A673 (cell line): ENCODE data around the gene ATE1. TPM values are rescaled to one million over a fixed set of nuclear protein-coding genes. Genes with fewer than 3 reads are reported as not detected.

ENCODE experiments used
- BruUV-seq: library from RNA; stranded (reverse); fragments of 400-500 nt; replicated peaks from 2 replicates; lab custom pipeline; 2021; lab: Mats Ljungman, UMichigan
- CTCF ChIA-PET: fragments of 300-600 bp; sonication (Branson Sonifier 250); formaldehyde crosslinking; loops from one replicate; lab custom pipeline; 2022; ENCODE audit warnings: antibody characterized with exemption; lab: Charles Lee
- POLR2A ChIA-PET: fragments of 300-600 bp; sonication (Branson Sonifier 250); formaldehyde crosslinking; loops from one replicate; lab custom pipeline; 2022; ENCODE audit warnings: antibody characterized with exemption; ENCODE audit not compliant: low non-redundant PET; lab: Charles Lee
- DNase-seq: peaks from one replicate; pipeline ENCODE4 v3.0.0-alpha.2; 2015; ENCODE audit warnings: low spot score
- H3K27ac ChIP-seq: fragments of 200-600 bp; sonication (generic); 2 replicates; pipeline ENCODE4 v1.5.1; 2016; ENCODE audit warnings: mixed run types, low read depth, mild to moderate bottlenecking, mixed read lengths, antibody characterized with exemption, low read length; ENCODE audit not compliant: poor library complexity, severe bottlenecking
- H3K27me3 ChIP-seq: fragments of 200-600 bp; sonication (generic); replicated peaks from 2 replicates; pipeline ENCODE4 v1.6.1; 2017; ENCODE audit warnings: mixed run types, low read depth, mild to moderate bottlenecking, mixed read lengths, antibody characterized with exemption, low read length; ENCODE audit not compliant: insufficient read depth, poor library complexity
- H3K36me3 ChIP-seq: fragments of 200-600 bp; sonication (generic); 2 replicates; pipeline ENCODE4 v1.6.1; 2016; ENCODE audit warnings: mixed run types, mild to moderate bottlenecking, mixed read lengths, antibody characterized with exemption, low read length; ENCODE audit not compliant: insufficient read depth, poor library complexity, severe bottlenecking
- H3K4me1 ChIP-seq: fragments of 200-600 bp; sonication (generic); 2 replicates; pipeline ENCODE4 v1.6.1; 2017; ENCODE audit warnings: mixed run types, mild to moderate bottlenecking, mixed read lengths, antibody characterized with exemption, low read length; ENCODE audit not compliant: insufficient read depth, poor library complexity, severe bottlenecking
- H3K4me3 ChIP-seq: fragments of 200-600 bp; sonication (generic); 2 replicates; pipeline ENCODE4 v1.5.1; 2016; ENCODE audit warnings: low read depth, mixed run types, mild to moderate bottlenecking, mixed read lengths, low read length; ENCODE audit not compliant: poor library complexity, severe bottlenecking
- H3K9me3 ChIP-seq: fragments of 200-600 bp; sonication (generic); 2 replicates; pipeline ENCODE4 v1.6.1; 2016; ENCODE audit warnings: mixed run types, low read depth, mild to moderate bottlenecking, mixed read lengths, antibody characterized with exemption, low read length; ENCODE audit not compliant: poor library complexity, severe bottlenecking
- CTCF ChIP-seq: fragments of 300-800, 200-600 bp; sonication (generic); conservative IDR thresholded peaks from 2 replicates; pipeline ENCODE4 v1.5.1; 2017; ENCODE audit warnings: low read depth, mild to moderate bottlenecking, antibody characterized with exemption, low read length, moderate library complexity, mixed read lengths
- EZH2 ChIP-seq: fragments of 200-600 bp; sonication (generic); IDR thresholded peaks from 2 replicates; pipeline ENCODE4 v1.6.1; 2017; ENCODE audit warnings: borderline replicate concordance, low read depth, mild to moderate bottlenecking, mixed read lengths, antibody characterized with exemption, low read length; ENCODE audit not compliant: poor library complexity, severe bottlenecking
- intact Hi-C: fragments of 100-400 bp; cut with micrococcal nuclease; formaldehyde crosslinking; loops from one replicate; pipeline ENCODE4 v1.10.0; 2022; ENCODE audit not compliant: unreplicated experiment
- total RNA-seq: library from RNA; stranded (reverse); gene quantifications from 2 replicates; pipeline ENCODE4 v1.2.3, GENCODE V29; 2021

The ATE1 gene
- total RNA-seq, 1 experiment from 2014 or later = 27.0 TPM

- POLR2A ChIA-PET = no interaction called here
- DNase-seq = no peak
- no peaks in the 10 kb centered on the region for H3K27me3 ChIP-seq
- no peaks in the 10 kb centered on the region for H3K4me1 ChIP-seq
- BruUV-seq = no TSS peak
- H3K36me3 ChIP-seq = no peaks in the 10 kb centered on the region
- no peaks in the 10 kb centered on the region for H3K9me3 ChIP-seq
- H3K4me3 ChIP-seq = no peak overlapping the region
- CTCF ChIA-PET = no interaction called here
- TF ChIP-seq EZH2 = no peak
- H3K27ac ChIP-seq = no peak overlapping the region
- intact Hi-C loops = no loop called here
Measured at GRCh38 chr10:121949049-121949448, 21.2 kb upstream of the ATE1 start.

- TF ChIP-seq CTCF (no peak), EZH2 (no peak)
- H3K36me3 ChIP-seq = no peaks in the 10 kb centered on the region
- peaks cover 6% of the 10 kb centered on the region for H3K4me1 ChIP-seq
- H3K27me3 ChIP-seq = no peaks in the 10 kb centered on the region
- CTCF ChIA-PET = interaction anchor here (0.6 kb wide), 1 partner anchor 25 kb away, joined by 4 read pairs; no protein-coding TSS in a partner anchor
- POLR2A ChIA-PET = no interaction called here
- no peaks in the 10 kb centered on the region for H3K9me3 ChIP-seq
- intact Hi-C loops = no loop called here
- no peak overlapping the region for H3K4me3 ChIP-seq
- no TSS peak for BruUV-seq
- DNase-seq = no peak
- no peak overlapping the region for H3K27ac ChIP-seq
Measured at GRCh38 chr10:121947343-121948330, 19.8 kb upstream of the ATE1 start.

DNA sequence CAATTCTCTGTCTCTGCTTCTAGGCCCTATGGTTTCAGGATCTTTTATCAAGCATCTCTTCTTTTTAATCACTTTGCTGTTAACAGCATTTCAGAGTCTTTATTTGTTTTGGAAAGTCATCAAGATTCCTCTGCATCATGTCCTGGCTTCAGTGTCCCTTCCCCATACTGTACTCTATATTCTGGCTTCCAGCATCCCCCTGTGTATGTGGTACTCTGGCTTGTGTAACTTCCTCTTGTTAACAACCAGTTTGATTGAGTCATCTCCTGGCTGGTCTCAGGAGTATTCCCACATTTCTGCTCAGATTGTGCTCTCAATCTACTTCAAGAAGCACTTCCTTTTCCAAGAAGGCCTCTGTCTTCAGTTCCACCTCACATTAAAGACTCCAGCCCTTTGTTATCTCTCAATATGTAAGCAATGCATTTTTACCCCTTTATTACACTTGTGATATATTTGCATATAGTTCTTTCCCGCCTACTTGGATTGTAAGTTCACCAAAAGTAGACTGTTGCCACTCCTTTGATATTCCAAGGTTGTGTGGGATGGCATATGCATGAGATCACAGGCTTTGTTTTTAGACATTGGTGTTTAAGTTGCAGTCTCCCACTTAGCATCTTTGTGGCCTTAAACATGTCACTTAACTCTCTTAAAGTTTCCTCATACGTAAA is 15.1 kb upstream of the ATE1 start:
- peak; percentile 60 for DNase-seq

More for the DNA sequence above, 15.1 kb upstream of the ATE1 start:
- ChIA-PET CTCF (no interaction called here), POLR2A (no interaction called here)
- intact Hi-C loops = no loop called here
- Histone ChIP-seq H3K36me3 (no peaks in the 10 kb centered on the region), H3K9me3 (no peaks in the 10 kb centered on the region), H3K4me1 (peaks cover 8% of the 10 kb centered on the region), H3K27ac (no peak overlapping the region), H3K4me3 (no peak overlapping the region), H3K27me3 (no peaks in the 10 kb centered on the region)
- no TSS peak for BruUV-seq
- TF ChIP-seq CTCF = no peak
- no peak for TF ChIP-seq EZH2
